RWPE2 (cell line): ENCODE measurements around the gene KLHL2.

Source experiments
- ATAC-seq: fragments of 200-7000 bp; cut with Tn5 transposase; 3 replicates; pipeline ENCODE4 v1.9.1; 2021; ENCODE audit warnings: low read depth
- DNase-seq: peaks from one replicate; pipeline ENCODE4 v3.0.0-alpha.2; 2020; ENCODE audit warnings: low spot score
- H3K27ac ChIP-seq: fragments of 450-650 bp; 2 replicates; pipeline ENCODE4 v1.5.1; 2017; ENCODE audit warnings: mild to moderate bottlenecking; ENCODE audit not compliant: poor library complexity, severe bottlenecking
- H3K27me3 ChIP-seq: fragments of 250-450 bp; sonication (Bioruptor Pico); 2 replicates; pipeline ENCODE4 v1.5.1; 2021; ENCODE audit warnings: mild to moderate bottlenecking, moderate library complexity; ENCODE audit not compliant: insufficient read depth, poor library complexity, severe bottlenecking
- H3K36me3 ChIP-seq: fragments of 250-450 bp; sonication (Bioruptor Pico); 2 replicates; pipeline ENCODE4 v1.5.1; 2020; ENCODE audit warnings: low read depth, mild to moderate bottlenecking, moderate library complexity
- H3K4me1 ChIP-seq: fragments of 250-450 bp; sonication (Bioruptor Pico); 2 replicates; pipeline ENCODE4 v1.5.1; 2021; ENCODE audit warnings: mild to moderate bottlenecking, moderate library complexity; ENCODE audit not compliant: insufficient read depth, poor library complexity, severe bottlenecking
- H3K4me3 ChIP-seq: fragments of 250-450 bp; sonication (Bioruptor Pico); 2 replicates; pipeline ENCODE4 v1.5.1; 2021; ENCODE audit warnings: mild to moderate bottlenecking, moderate library complexity; ENCODE audit not compliant: severe bottlenecking
- H3K9me3 ChIP-seq: fragments of 250-450 bp; sonication (Bioruptor Pico); 2 replicates; pipeline ENCODE4 v1.5.1; 2021; ENCODE audit warnings: mild to moderate bottlenecking, moderate library complexity; ENCODE audit not compliant: severe bottlenecking
- TF ChIP-seq, protein P1 (sequence below): fragments of 450-650 bp; IDR thresholded peaks from one replicate; pipeline ENCODE4 v1.5.1; 2017; ENCODE audit warnings: mild to moderate bottlenecking, moderate library complexity; ENCODE audit not compliant: poor library complexity, severe bottlenecking

Gene KLHL2

DNA sequence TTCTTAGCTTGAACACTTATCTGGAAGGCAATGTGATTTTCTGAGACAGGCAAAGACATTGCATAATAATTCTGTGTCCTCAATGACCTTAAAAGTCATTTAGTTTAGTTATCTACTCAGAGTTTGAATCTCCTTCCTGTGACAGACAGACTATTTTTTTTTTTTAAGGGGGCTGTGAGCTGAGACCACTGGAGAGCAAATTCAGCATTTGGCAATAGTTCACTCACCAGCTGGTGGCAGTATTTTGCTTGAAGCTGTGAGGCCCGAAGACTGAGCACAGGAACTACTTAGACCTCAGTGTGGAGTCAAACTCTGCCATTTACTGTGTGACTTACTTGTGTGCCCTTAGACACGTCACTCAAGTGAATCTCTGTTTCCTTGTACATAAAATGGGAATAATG, 148.5 kb downstream of the KLHL2 start:
- TF ChIP-seq, protein P1, sequence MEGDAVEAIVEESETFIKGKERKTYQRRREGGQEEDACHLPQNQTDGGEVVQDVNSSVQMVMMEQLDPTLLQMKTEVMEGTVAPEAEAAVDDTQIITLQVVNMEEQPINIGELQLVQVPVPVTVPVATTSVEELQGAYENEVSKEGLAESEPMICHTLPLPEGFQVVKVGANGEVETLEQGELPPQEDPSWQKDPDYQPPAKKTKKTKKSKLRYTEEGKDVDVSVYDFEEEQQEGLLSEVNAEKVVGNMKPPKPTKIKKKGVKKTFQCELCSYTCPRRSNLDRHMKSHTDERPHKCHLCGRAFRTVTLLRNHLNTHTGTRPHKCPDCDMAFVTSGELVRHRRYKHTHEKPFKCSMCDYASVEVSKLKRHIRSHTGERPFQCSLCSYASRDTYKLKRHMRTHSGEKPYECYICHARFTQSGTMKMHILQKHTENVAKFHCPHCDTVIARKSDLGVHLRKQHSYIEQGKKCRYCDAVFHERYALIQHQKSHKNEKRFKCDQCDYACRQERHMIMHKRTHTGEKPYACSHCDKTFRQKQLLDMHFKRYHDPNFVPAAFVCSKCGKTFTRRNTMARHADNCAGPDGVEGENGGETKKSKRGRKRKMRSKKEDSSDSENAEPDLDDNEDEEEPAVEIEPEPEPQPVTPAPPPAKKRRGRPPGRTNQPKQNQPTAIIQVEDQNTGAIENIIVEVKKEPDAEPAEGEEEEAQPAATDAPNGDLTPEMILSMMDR, result peak; percentile 78
- no peaks in the 10 kb centered on the region for H3K27me3 ChIP-seq
- H3K4me3 ChIP-seq, result no peak overlapping the region
- peak; percentile 56 for ATAC-seq
- no peaks in the 10 kb centered on the region for H3K9me3 ChIP-seq
- DNase-seq, result no peak
- H3K4me1 ChIP-seq, result peaks cover 10% of the 10 kb centered on the region
- no peaks in the 10 kb centered on the region for H3K36me3 ChIP-seq
- H3K27ac ChIP-seq, result no peak overlapping the region

DNA sequence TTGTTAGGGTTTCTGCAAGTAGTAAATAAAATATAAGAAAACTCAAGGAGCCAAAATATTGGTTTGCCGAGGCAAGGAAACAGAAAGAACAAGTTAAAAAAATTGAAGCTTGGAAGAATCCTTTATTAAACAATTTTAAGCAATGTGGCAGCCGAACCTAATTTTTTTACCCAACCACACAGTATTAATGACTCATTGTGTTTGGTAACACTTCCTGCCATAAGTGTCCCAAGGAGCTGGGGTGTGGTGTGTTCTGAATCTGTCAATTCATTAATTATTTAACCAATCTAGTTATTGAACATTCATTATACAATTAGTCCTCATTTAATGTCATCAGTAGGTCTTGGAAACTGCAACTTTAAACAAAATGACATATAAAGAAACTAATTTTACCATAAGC, 152.1 kb downstream of the KLHL2 start:
- Histone ChIP-seq H3K27ac (no peak overlapping the region), H3K27me3 (no peaks in the 10 kb centered on the region), H3K36me3 (no peaks in the 10 kb centered on the region), H3K4me3 (no peak overlapping the region), H3K4me1 (peaks cover 10% of the 10 kb centered on the region), H3K9me3 (no peaks in the 10 kb centered on the region)
- DNase-seq (no peak), ATAC-seq (peak; percentile 72; the same call in 2 of the 3 replicates)
- TF ChIP-seq, protein P1, result no peak

GRCh38 chr4:165360041-165360695, 152.8 kb downstream of the KLHL2 start:
- TF ChIP-seq, protein P1, result no peak
- H3K27me3 ChIP-seq, result no peaks in the 10 kb centered on the region
- ATAC-seq (no peak), DNase-seq (no peak)
- H3K4me3 ChIP-seq, result no peak overlapping the region
- peaks cover 10% of the 10 kb centered on the region for H3K4me1 ChIP-seq
- no peaks in the 10 kb centered on the region for H3K9me3 ChIP-seq
- H3K27ac ChIP-seq, result no peak overlapping the region
- no peaks in the 10 kb centered on the region for H3K36me3 ChIP-seq

- ATAC-seq (no peak), DNase-seq (no peak)
- H3K36me3 ChIP-seq, result no peaks in the 10 kb centered on the region
- H3K27ac ChIP-seq, result no peak overlapping the region
- H3K9me3 ChIP-seq, result no peaks in the 10 kb centered on the region
- no peak overlapping the region for H3K4me3 ChIP-seq
- TF ChIP-seq, protein P1, result no peak
- peaks cover 10% of the 10 kb centered on the region for H3K4me1 ChIP-seq
- H3K27me3 ChIP-seq, result no peaks in the 10 kb centered on the region
These were observed 153.8 kb downstream of the KLHL2 start for GRCh38 chr4:165360985-165361670.

DNA sequence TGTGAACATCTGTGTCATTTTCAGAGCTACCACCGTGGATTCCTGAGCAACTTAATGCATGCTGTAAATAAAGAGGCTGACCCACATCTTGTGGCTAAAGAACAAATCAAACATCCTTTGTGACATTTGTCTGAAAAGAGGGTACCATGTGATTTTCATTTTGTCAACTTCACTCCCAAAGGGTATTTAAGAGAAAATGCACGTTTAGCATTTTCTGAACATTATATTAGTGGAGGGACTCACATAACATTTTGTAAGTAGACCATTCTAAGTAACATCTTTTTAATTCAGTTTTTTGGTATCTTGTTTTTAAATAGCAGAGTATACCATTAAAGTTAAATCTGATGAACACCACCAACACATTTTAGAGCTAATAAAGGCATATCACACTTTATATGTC, 154.4 kb downstream of the KLHL2 start:
- no peak for ATAC-seq
- DNase-seq, result no peak
- Histone ChIP-seq H3K27me3 (no peaks in the 10 kb centered on the region), H3K36me3 (no peaks in the 10 kb centered on the region), H3K4me3 (no peak overlapping the region), H3K4me1 (peaks cover 11% of the 10 kb centered on the region), H3K9me3 (no peaks in the 10 kb centered on the region), H3K27ac (no peak overlapping the region)
- TF ChIP-seq, protein P1, result no peak
